OCI-LY3 (cell line): ENCODE data around the gene RNF212B.

Experiments used
- H2AFZ ChIP-seq: fragments of 200-600, 300-600 bp; shearing (Covaris generic); 2 replicates; pipeline ENCODE4 v1.6.0; 2014; ENCODE audit warnings: antibody characterized with exemption, low read depth, low read length
- H3K27ac ChIP-seq: fragments of 200-600, 300-600 bp; sonication (generic); 2 replicates; pipeline ENCODE4 v1.5.1; 2014; ENCODE audit warnings: mild to moderate bottlenecking, low read length, moderate library complexity, mixed read lengths
- H3K27me3 ChIP-seq: fragments of 200-600, 300-600 bp; sonication (generic); 2 replicates; pipeline ENCODE4 v1.6.1; 2014; ENCODE audit warnings: low read depth, low read length, mixed read lengths
- H3K36me3 ChIP-seq: fragments of 200-600, 300-600 bp; sonication (generic); replicated peaks from 2 replicates; pipeline ENCODE3; 2014; ENCODE audit warnings: low read depth, low read length, mixed read lengths
- H3K4me1 ChIP-seq: fragments of 300-600, 200-600 bp; sonication (generic); 2 replicates; pipeline ENCODE4 v1.6.1; 2014; ENCODE audit warnings: low read length, mixed read lengths
- H3K4me2 ChIP-seq: fragments of 200-600, 300-600 bp; sonication (generic); 2 replicates; pipeline ENCODE4 v1.6.1; 2014; ENCODE audit warnings: low read length, mixed read lengths
- H3K4me3 ChIP-seq: fragments of 300-600, 200-600 bp; sonication (generic); 2 replicates; pipeline ENCODE4 v1.5.1; 2014; ENCODE audit warnings: antibody characterized with exemption, mild to moderate bottlenecking, low read length, moderate library complexity
- H3K79me2 ChIP-seq: fragments of 300-600, 200-600 bp; shearing (Covaris generic); 2 replicates; pipeline ENCODE4 v1.6.1; 2014; ENCODE audit warnings: mild to moderate bottlenecking, low read length, mixed read lengths
- H3K9ac ChIP-seq: fragments of 300-600, 200-600 bp; shearing (Covaris generic); 2 replicates; pipeline ENCODE4 v1.6.0; 2014; ENCODE audit warnings: mild to moderate bottlenecking, low read length, moderate library complexity
- H3K9me3 ChIP-seq: fragments of 200-600, 300-600 bp; shearing (Covaris generic); 2 replicates; pipeline ENCODE4 v1.6.1; 2014; ENCODE audit warnings: low read length, mixed read lengths; ENCODE audit not compliant: insufficient read depth
- H4K20me1 ChIP-seq: fragments of 200-600, 300-600 bp; sonication (generic); 2 replicates; pipeline ENCODE4 v1.6.1; 2016; ENCODE audit warnings: low read length, mixed read lengths; ENCODE audit not compliant: insufficient read depth
- EZH2phosphoT487 ChIP-seq: fragments of 200-600 bp; shearing (Covaris generic); IDR thresholded peaks from 2 replicates; pipeline ENCODE4 v1.6.1; 2018; ENCODE audit warnings: antibody characterized with exemption, mixed run types, low read depth
- TF ChIP-seq, protein P1 (sequence below): fragments of 200-600, 300-600 bp; sonication (generic); IDR thresholded peaks from 2 replicates; pipeline ENCODE4 v1.5.1; 2014; ENCODE audit warnings: antibody characterized with exemption, low read length, low read depth

Gene RNF212B

DNA sequence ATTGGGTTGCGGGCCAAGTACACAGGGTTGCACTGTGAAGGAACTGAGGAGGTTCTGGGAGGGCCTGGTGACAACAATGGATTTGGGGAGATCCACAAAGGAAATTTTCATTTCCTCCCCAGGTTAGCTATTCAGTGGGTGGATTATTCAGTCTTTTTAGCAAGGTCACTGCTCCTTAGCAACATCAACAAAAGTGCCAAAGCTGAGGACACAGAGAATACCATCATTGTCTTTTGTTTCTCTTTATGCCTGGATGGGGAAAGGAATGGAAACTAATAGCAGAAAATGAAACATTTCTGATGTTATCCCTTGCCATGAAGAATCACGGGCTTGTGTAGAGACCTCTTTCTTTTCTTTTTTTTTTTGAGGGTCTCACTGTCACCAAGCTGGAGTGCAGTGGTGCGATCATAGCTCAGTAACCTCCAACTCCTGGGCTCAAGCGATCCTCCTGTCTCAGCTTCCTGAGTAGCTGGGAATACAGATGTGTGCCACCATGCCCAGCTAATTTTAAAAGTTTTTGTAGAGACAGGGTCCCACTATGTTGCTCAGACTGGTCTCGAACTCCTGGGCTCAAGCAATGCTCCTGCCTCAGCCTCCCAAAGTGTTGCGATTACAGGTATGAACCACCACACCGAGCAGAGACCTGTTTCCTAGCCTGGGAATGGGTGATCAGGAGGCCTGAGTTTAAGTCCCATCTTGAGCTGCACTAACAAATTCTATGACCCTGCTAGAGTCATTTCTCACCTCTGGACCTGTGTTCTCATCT, 58.5 kb downstream of the RNF212B start:
- no peaks in the 10 kb centered on the region for H3K27me3 ChIP-seq

DNA sequence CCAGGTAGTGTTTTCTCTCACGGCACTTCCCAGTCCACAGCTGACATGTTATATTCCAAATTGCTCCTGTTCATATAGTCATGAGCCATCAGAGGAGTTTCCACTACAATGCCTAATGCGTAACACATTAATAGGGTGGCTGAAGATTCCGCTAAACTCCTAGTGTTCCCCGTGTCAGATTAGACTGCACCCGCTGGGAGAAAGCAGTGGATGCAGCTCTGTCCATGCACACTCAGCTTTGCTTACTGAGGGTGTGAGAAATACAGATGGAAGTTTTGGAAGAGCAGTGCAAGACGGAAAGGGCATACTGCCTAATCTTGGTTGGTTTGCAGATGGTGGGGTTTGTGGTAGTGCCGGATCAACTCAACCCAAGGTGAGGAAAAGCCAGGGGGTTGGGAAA, 59.4 kb downstream of the RNF212B start:
- H2AFZ ChIP-seq: no peak overlapping the region
- peaks cover 28% of the 10 kb centered on the region for H3K36me3 ChIP-seq
- H3K79me2 ChIP-seq: peaks cover 12% of the 10 kb centered on the region
- no peak overlapping the region for H3K4me3 ChIP-seq
- no peaks in the 10 kb centered on the region for H3K9me3 ChIP-seq
- no peak for TF ChIP-seq EZH2phosphoT487
- TF ChIP-seq, protein P1, sequence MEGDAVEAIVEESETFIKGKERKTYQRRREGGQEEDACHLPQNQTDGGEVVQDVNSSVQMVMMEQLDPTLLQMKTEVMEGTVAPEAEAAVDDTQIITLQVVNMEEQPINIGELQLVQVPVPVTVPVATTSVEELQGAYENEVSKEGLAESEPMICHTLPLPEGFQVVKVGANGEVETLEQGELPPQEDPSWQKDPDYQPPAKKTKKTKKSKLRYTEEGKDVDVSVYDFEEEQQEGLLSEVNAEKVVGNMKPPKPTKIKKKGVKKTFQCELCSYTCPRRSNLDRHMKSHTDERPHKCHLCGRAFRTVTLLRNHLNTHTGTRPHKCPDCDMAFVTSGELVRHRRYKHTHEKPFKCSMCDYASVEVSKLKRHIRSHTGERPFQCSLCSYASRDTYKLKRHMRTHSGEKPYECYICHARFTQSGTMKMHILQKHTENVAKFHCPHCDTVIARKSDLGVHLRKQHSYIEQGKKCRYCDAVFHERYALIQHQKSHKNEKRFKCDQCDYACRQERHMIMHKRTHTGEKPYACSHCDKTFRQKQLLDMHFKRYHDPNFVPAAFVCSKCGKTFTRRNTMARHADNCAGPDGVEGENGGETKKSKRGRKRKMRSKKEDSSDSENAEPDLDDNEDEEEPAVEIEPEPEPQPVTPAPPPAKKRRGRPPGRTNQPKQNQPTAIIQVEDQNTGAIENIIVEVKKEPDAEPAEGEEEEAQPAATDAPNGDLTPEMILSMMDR: no peak
- H3K27me3 ChIP-seq: no peaks in the 10 kb centered on the region
- H3K4me2 ChIP-seq: no peak overlapping the region
- no peak overlapping the region for H3K27ac ChIP-seq
- peaks cover 33% of the 10 kb centered on the region for H3K4me1 ChIP-seq
- H3K9ac ChIP-seq: no peak overlapping the region
- no peaks in the 10 kb centered on the region for H4K20me1 ChIP-seq

More for the DNA sequence above, 58.5 kb downstream of the RNF212B start:
- Histone ChIP-seq H3K9ac (no peak overlapping the region), H3K27ac (no peak overlapping the region), H3K4me3 (no peak overlapping the region), H3K4me2 (no peak overlapping the region), H3K4me1 (peaks cover 33% of the 10 kb centered on the region), H3K36me3 (peaks cover 28% of the 10 kb centered on the region), H4K20me1 (no peaks in the 10 kb centered on the region), H3K9me3 (no peaks in the 10 kb centered on the region), H2AFZ (no peak overlapping the region), H3K79me2 (peaks cover 12% of the 10 kb centered on the region)
- TF ChIP-seq EZH2phosphoT487: no peak
- TF ChIP-seq, protein P1: no peak

DNA sequence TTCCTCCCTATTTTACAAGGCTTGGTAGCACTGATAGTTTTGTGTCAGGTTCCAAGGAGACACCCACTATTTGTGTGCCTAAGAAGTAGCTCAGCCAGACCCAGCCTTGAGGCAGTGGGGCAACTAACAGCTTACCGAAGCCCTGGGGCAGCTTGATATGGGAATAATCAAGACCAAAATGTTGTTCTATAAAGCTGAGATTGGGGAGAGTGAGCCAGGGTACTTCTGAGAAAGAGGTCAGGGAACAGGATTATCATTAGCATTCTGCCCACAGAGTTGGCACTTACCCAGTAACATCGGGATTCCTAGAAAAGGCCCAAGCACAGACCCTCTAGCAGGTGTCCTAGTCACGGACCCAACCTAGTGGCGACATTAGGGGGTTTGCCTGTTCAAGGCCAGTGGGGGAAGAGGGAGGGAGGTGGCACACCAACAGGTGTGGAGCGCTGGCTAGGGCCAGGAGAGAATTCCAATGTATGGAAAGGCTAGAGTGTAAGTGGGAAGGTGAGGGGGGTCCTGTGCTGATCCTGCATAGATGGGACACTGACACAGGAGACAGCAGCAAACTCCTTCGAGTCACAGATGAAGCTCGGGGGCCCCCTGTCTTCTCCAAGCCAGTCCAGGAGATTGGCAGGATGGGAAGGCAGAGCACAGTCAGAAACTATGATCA, 60.0 kb downstream of the RNF212B start:
- Histone ChIP-seq H4K20me1 (no peaks in the 10 kb centered on the region), H3K9ac (no peak overlapping the region)

More for the DNA sequence above, 60.0 kb downstream of the RNF212B start:
- Histone ChIP-seq H3K4me2 (no peak overlapping the region), H3K27me3 (no peaks in the 10 kb centered on the region), H2AFZ (no peak overlapping the region), H3K4me1 (peaks cover 33% of the 10 kb centered on the region), H3K9me3 (no peaks in the 10 kb centered on the region), H3K79me2 (peaks cover 12% of the 10 kb centered on the region), H3K4me3 (no peak overlapping the region), H3K36me3 (peaks cover 28% of the 10 kb centered on the region), H3K27ac (no peak overlapping the region)
- TF ChIP-seq EZH2phosphoT487: no peak
- TF ChIP-seq, protein P1: no peak
